ENCODE results near the gene PRKRIP1.

Gene PRKRIP1

DNA sequence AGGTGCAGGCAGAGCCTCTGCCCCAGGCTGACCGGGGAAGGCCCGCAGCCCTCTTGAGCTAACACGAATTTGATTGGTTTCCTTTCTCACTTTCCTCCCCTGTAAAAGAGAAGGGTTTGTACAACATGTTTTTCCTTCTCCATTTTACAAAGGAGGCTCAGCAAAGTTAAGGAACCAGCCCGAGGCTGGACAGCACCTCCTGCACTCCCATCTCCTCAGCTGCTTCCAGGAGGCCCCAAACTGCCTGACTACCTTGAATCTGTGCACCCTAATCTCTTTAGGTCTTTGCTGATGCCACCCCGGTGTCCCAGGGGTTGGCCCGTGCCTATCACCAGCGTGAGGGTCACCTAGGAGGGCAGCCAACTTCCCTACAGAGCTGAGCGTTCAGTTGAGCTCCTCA is 64.3 kb downstream of the PRKRIP1 start:
- H3K9me3 ChIP-seq (ENCODE audit: low read length), result no peaks in the 10 kb centered on the region
- H3K4me1 ChIP-seq (ENCODE audit: insufficient read depth, low read length), result peaks cover 8% of the 10 kb centered on the region

DNA sequence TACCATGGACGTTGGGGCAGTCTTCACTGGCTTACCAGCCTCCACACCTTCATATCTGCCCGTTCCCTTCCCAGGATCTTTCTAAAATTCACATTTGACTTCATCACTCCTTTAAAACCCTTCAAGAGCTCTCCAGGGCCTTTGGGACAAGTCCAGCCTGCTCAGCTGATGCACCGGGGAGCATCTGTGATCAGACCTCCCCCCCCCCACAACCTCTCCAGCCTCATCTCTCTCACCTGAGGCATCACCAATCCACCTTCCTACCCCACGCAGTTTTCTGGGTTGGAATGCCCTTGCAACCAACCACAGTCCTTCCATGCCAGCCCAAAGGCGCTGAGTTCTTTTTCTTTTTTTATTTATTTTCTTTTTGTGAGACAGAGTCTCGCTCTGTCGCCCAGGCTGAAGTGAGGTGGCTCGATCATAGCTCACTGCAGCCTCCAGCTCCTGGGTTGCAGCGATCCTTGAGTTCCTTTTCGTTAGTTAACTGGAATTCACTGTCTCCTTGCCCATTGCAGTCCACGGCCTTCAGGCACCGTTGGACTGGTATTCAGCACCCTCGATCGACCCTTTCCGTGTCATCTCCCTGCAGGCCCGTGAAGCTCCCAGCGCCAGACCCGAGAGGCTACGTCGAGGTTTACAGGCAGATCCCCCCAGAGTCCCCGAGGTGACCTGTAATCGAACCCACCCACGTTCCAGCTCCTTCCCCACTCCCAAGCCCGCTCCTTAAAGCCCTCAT is 67.8 kb downstream of the PRKRIP1 start:
- H3K4me1 ChIP-seq (ENCODE audit: insufficient read depth, low read length), result peaks cover 14% of the 10 kb centered on the region
- no peaks in the 10 kb centered on the region for H3K9me3 ChIP-seq (ENCODE audit: low read length)
- peaks cover 28% of the 10 kb centered on the region for H3K36me3 ChIP-seq (ENCODE audit: insufficient read depth, low read length)
- no peaks in the 10 kb centered on the region for H3K27me3 ChIP-seq (ENCODE audit: insufficient read depth, low read length)
- H2AFZ ChIP-seq (ENCODE audit: low read depth, low read length), result peak overlapping the region; percentile 89
- H3K4me3 ChIP-seq (ENCODE audit: low read length), result peak overlapping the region; percentile 99

More for the DNA sequence above, 64.3 kb downstream of the PRKRIP1 start:
- no peaks in the 10 kb centered on the region for H3K27me3 ChIP-seq (ENCODE audit: insufficient read depth, low read length)
- no peak overlapping the region for H2AFZ ChIP-seq (ENCODE audit: low read depth, low read length)
- no peak overlapping the region for H3K4me3 ChIP-seq (ENCODE audit: low read length)
- H3K36me3 ChIP-seq (ENCODE audit: insufficient read depth, low read length), result peaks cover 36% of the 10 kb centered on the region

- Histone ChIP-seq H2AFZ (ENCODE audit: low read depth, low read length) (peak within 1 kb of the TSS; percentile 89), H3K4me1 (ENCODE audit: insufficient read depth, low read length) (peaks cover 14% of the 10 kb centered on the region), H3K9me3 (ENCODE audit: low read length) (no peaks in the 10 kb centered on the region), H3K27me3 (ENCODE audit: insufficient read depth, low read length) (no peaks in the 10 kb centered on the region), H3K36me3 (ENCODE audit: insufficient read depth, low read length) (peaks cover 29% of the 10 kb centered on the region), H3K4me3 (ENCODE audit: low read length) (peak within 1 kb of the TSS; percentile 99)
Measured at GRCh38 chr7:102464577-102465280, 68.6 kb downstream of the PRKRIP1 start, which contains the start of the genes ALKBH4 and LRWD1. TSS of gene ALKBH4 (minus strand) at chr7:102464863. CDS start at chr7:102464836, 27 bp downstream. TSS of gene LRWD1 (plus strand) at chr7:102464984. CDS start at chr7:102465081, 97 bp downstream.

DNA sequence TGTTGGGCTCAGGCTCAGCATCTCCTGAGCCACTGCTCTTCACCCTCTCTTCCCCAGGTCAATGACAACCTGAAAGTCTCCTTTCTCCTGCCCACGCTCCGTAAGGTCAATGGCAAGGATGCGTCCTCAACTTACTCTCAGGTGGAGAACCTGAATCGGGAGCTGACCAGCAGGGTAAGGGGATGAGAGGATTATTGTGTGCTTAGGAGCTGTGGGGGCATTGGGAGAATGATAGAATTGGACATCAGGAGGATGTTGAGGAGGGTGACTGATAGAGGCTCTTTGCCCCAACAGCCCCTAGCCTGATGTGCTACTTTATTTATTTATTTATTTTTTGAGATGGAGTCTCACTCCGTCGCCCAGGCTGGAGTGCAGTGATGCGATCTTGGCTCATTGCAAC is 69.9 kb downstream of the PRKRIP1 start:
- no peaks in the 10 kb centered on the region for H3K9me3 ChIP-seq (ENCODE audit: low read length)
- H3K4me1 ChIP-seq (ENCODE audit: insufficient read depth, low read length), result peaks cover 14% of the 10 kb centered on the region
- H3K27me3 ChIP-seq (ENCODE audit: insufficient read depth, low read length), result no peaks in the 10 kb centered on the region
- H2AFZ ChIP-seq (ENCODE audit: low read depth, low read length), result no peak overlapping the region
- peak overlapping the region; percentile 99 for H3K4me3 ChIP-seq (ENCODE audit: low read length)
- peaks cover 34% of the 10 kb centered on the region for H3K36me3 ChIP-seq (ENCODE audit: insufficient read depth, low read length)

GRCh38 chr7:102467581-102468477 is 71.7 kb downstream of the PRKRIP1 start:
- Histone ChIP-seq H3K27me3 (ENCODE audit: insufficient read depth, low read length) (no peaks in the 10 kb centered on the region), H3K4me1 (ENCODE audit: insufficient read depth, low read length) (peaks cover 14% of the 10 kb centered on the region), H3K9me3 (ENCODE audit: low read length) (no peaks in the 10 kb centered on the region), H3K4me3 (ENCODE audit: low read length) (no peak overlapping the region), H2AFZ (ENCODE audit: low read depth, low read length) (no peak overlapping the region), H3K36me3 (ENCODE audit: insufficient read depth, low read length) (peaks cover 42% of the 10 kb centered on the region)

GRCh38 chr7:102468478-102469350 is 72.6 kb downstream of the PRKRIP1 start:
- Histone ChIP-seq H2AFZ (ENCODE audit: low read depth, low read length) (no peak overlapping the region), H3K4me3 (ENCODE audit: low read length) (no peak overlapping the region), H3K4me1 (ENCODE audit: insufficient read depth, low read length) (peaks cover 11% of the 10 kb centered on the region), H3K27me3 (ENCODE audit: insufficient read depth, low read length) (no peaks in the 10 kb centered on the region), H3K36me3 (ENCODE audit: insufficient read depth, low read length) (peaks cover 50% of the 10 kb centered on the region), H3K9me3 (ENCODE audit: low read length) (no peaks in the 10 kb centered on the region)

GRCh38 chr7:102469351-102469971 is 73.3 kb downstream of the PRKRIP1 start:
- Histone ChIP-seq H3K4me1 (ENCODE audit: insufficient read depth, low read length) (peaks cover 7% of the 10 kb centered on the region), H3K9me3 (ENCODE audit: low read length) (no peaks in the 10 kb centered on the region), H3K27me3 (ENCODE audit: insufficient read depth, low read length) (no peaks in the 10 kb centered on the region), H2AFZ (ENCODE audit: low read depth, low read length) (no peak overlapping the region), H3K36me3 (ENCODE audit: insufficient read depth, low read length) (peaks cover 52% of the 10 kb centered on the region), H3K4me3 (ENCODE audit: low read length) (no peak overlapping the region)

DNA sequence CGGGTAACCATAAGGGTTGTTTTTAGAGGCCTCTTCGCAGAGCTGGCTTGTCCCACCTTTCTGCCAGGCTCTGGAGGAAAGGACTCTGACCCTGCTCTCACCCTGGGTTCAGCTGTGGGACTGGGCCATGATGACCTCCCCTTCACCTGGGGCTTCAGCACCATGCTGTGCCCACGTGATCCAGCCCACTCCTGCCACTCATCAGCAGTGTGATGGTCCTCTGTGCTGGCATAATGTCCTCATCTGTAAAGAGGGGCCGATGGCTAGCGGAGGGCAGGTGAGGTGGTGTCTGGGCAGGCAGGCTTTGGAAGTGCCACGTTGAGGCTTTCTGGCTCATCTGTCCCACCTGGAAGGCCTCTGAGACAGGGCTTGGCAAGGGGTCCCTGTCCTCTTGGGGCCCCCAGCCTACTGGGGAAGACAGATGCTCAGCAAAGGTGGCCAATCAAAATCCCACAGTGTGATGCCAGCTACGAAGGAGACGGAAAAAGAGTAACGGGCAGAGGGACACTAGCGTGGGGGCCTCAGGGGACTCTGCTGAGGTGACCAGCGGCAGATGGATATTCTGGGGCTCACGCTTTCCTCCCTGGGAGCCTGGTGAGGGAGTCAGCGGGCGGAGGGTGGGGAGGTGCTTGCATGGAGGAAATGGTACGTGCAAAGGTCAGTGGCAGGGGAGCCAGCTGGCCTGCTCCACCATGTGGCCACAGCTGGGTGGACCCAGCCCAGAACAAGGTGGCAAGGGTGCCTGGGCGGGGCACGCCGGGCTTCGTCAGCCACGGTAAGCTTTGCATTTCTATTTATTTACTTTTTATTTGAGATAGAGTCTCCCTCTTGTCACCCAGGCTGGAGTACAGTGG is 74.0 kb downstream of the PRKRIP1 start:
- peaks cover 7% of the 10 kb centered on the region for H3K4me1 ChIP-seq (ENCODE audit: insufficient read depth, low read length)
- no peak overlapping the region for H3K4me3 ChIP-seq (ENCODE audit: low read length)
- no peak overlapping the region for H2AFZ ChIP-seq (ENCODE audit: low read depth, low read length)
- H3K27me3 ChIP-seq (ENCODE audit: insufficient read depth, low read length), result no peaks in the 10 kb centered on the region
- peaks cover 52% of the 10 kb centered on the region for H3K36me3 ChIP-seq (ENCODE audit: insufficient read depth, low read length)
- H3K9me3 ChIP-seq (ENCODE audit: low read length), result no peaks in the 10 kb centered on the region

GRCh38 chr7:102471791-102472125 is 75.6 kb downstream of the PRKRIP1 start:
- no peaks in the 10 kb centered on the region for H3K27me3 ChIP-seq (ENCODE audit: insufficient read depth, low read length)
- no peaks in the 10 kb centered on the region for H3K9me3 ChIP-seq (ENCODE audit: low read length)
- peaks cover 49% of the 10 kb centered on the region for H3K36me3 ChIP-seq (ENCODE audit: insufficient read depth, low read length)
- H3K4me3 ChIP-seq (ENCODE audit: low read length), result no peak overlapping the region
- no peak overlapping the region for H2AFZ ChIP-seq (ENCODE audit: low read depth, low read length)
- no peaks in the 10 kb centered on the region for H3K4me1 ChIP-seq (ENCODE audit: insufficient read depth, low read length)

GRCh38 chr7:102472126-102473041 is 76.2 kb downstream of the PRKRIP1 start:
- no peak overlapping the region for H2AFZ ChIP-seq (ENCODE audit: low read depth, low read length)
- H3K27me3 ChIP-seq (ENCODE audit: insufficient read depth, low read length), result no peaks in the 10 kb centered on the region
- no peaks in the 10 kb centered on the region for H3K9me3 ChIP-seq (ENCODE audit: low read length)
- H3K4me3 ChIP-seq (ENCODE audit: low read length), result no peak overlapping the region
- H3K4me1 ChIP-seq (ENCODE audit: insufficient read depth, low read length), result no peaks in the 10 kb centered on the region
- H3K36me3 ChIP-seq (ENCODE audit: insufficient read depth, low read length), result peaks cover 49% of the 10 kb centered on the region

Data from neuron (in vitro differentiated cells).